ENCODE measurements around the gene TENM4. TPM values are rescaled to one million over a fixed set of nuclear protein-coding genes. Genes with fewer than 3 reads are reported as not detected.

The TENM4 gene
- total RNA-seq, 4 donors from 2014 or later, result 5.5 to 12.3 (median 8.9) TPM

- H3K27me3 ChIP-seq, result no peaks in the 10 kb centered on the region
- WGBS, 2 donors (ENCODE audit: low coverage in 1 of 2), result 93 to 100% methylated on average over 1 to 3 of the region's 3 CpGs
- no peaks in the 10 kb centered on the region for H3K4me1 ChIP-seq
- H3K9me3 ChIP-seq, result no peaks in the 10 kb centered on the region
- H3K4me3 ChIP-seq, result no peak overlapping the region
- H3K27ac ChIP-seq, result no peak overlapping the region
- TF ChIP-seq POLR2AphosphoS5 (IDR thresholded peaks at IDR 0.05), result no peak
- no peak for TF ChIP-seq POLR2A (IDR thresholded peaks at IDR 0.05)
- TF ChIP-seq CTCF (IDR thresholded peaks at IDR 0.05), result no peak
- no peak for TF ChIP-seq EP300 (IDR thresholded peaks at IDR 0.05)
- ATAC-seq, result no peak
- H3K36me3 ChIP-seq, result no peaks in the 10 kb centered on the region
Measured at GRCh38 chr11:78977009-78977408, 463.8 kb downstream of the TENM4 start.

- WGBS, 2 donors (ENCODE audit: low coverage in 1 of 2), result 40% methylated on average over 1 of the region's 5 CpGs
- H3K4me3 ChIP-seq, result no peak overlapping the region
- no peaks in the 10 kb centered on the region for H3K36me3 ChIP-seq
- H3K4me1 ChIP-seq, result no peaks in the 10 kb centered on the region
- H3K27ac ChIP-seq, result no peak overlapping the region
- H3K9me3 ChIP-seq, result no peaks in the 10 kb centered on the region
- ATAC-seq, result no peak
- TF ChIP-seq CTCF (IDR thresholded peaks at IDR 0.05), result no peak
- H3K27me3 ChIP-seq, result no peaks in the 10 kb centered on the region
Measured at GRCh38 chr11:78975081-78975480, 465.7 kb downstream of the TENM4 start.

GRCh38 chr11:78973876-78974275, 467.0 kb downstream of the TENM4 start:
- H3K36me3 ChIP-seq, result no peaks in the 10 kb centered on the region
- TF ChIP-seq POLR2A (IDR thresholded peaks at IDR 0.05) (no peak), POLR2AphosphoS5 (IDR thresholded peaks at IDR 0.05) (no peak), EP300 (IDR thresholded peaks at IDR 0.05) (no peak), CTCF (IDR thresholded peaks at IDR 0.05) (no peak)
- H3K4me3 ChIP-seq, result no peak overlapping the region
- H3K4me1 ChIP-seq, result no peaks in the 10 kb centered on the region
- no peak overlapping the region for H3K27ac ChIP-seq
- no peaks in the 10 kb centered on the region for H3K27me3 ChIP-seq
- no peak for ATAC-seq
- WGBS, 2 donors (ENCODE audit: low coverage in 1 of 2), result 57 to 100% methylated on average over 1 of the region's 1 CpG
- no peaks in the 10 kb centered on the region for H3K9me3 ChIP-seq

- no peak overlapping the region for H3K27ac ChIP-seq
- H3K27me3 ChIP-seq, result no peaks in the 10 kb centered on the region
- no peak overlapping the region for H3K4me3 ChIP-seq
- H3K9me3 ChIP-seq, result no peaks in the 10 kb centered on the region
- H3K4me1 ChIP-seq, result no peaks in the 10 kb centered on the region
- TF ChIP-seq EP300 (IDR thresholded peaks at IDR 0.05) (no peak), POLR2AphosphoS5 (IDR thresholded peaks at IDR 0.05) (no peak), POLR2A (IDR thresholded peaks at IDR 0.05) (no peak), CTCF (IDR thresholded peaks at IDR 0.05) (no peak)
- no peak for ATAC-seq
- no peaks in the 10 kb centered on the region for H3K36me3 ChIP-seq
Measured at GRCh38 chr11:78972590-78972989, 468.2 kb downstream of the TENM4 start.

- Histone ChIP-seq H3K4me3 (no peak overlapping the region), H3K27me3 (no peaks in the 10 kb centered on the region), H3K9me3 (no peaks in the 10 kb centered on the region), H3K4me1 (no peaks in the 10 kb centered on the region), H3K36me3 (no peaks in the 10 kb centered on the region), H3K27ac (no peak overlapping the region)
- WGBS, 2 donors (ENCODE audit: low coverage in 1 of 2), result 89 to 91% methylated on average over 7 of the region's 7 CpGs
- ATAC-seq, result no peak
- TF ChIP-seq CTCF (IDR thresholded peaks at IDR 0.05) (no peak), EP300 (IDR thresholded peaks at IDR 0.05) (no peak), POLR2A (IDR thresholded peaks at IDR 0.05) (no peak), POLR2AphosphoS5 (IDR thresholded peaks at IDR 0.05) (no peak)
Measured at GRCh38 chr11:78972177-78972576, 468.7 kb downstream of the TENM4 start.
